HEK293 (cell line): ENCODE results near the gene TTLL5.

Source experiments
- CTCF ChIA-PET: fragments of 350-600 bp; formaldehyde crosslinking; extraction: SDS; loops from one replicate; lab custom pipeline; 2021; ENCODE audit warnings: antibody characterized with exemption; lab: Yijun Ruan, JAX
- POLR2A ChIA-PET: fragments of 300-600 bp; formaldehyde crosslinking; extraction: SDS; loops from one replicate; lab custom pipeline; 2020; ENCODE audit warnings: antibody characterized with exemption, inconsistent platforms; lab: Yijun Ruan, JAX
- H3K27ac ChIP-seq: fragments of 200-500 bp; sonication (Bioruptor generic); 2 replicates; pipeline ENCODE4 v1.5.1; 2014; ENCODE audit warnings: low read depth, low read length, control low read depth, inconsistent platforms; ENCODE audit errors: extremely low read depth
- H3K36me3 ChIP-seq, 2 experiments: fragments of 200-500 bp in 1 of 2; sonication (Bioruptor generic) in 1 of 2; 1 replicate in 1 of 2; 2 replicates in 1 of 2; pipeline ENCODE4 v1.5.1; 2014 to 2017; ENCODE audit warnings: inconsistent platforms in 2 of 2, low read length in 2 of 2; ENCODE audit not compliant: control insufficient read depth in 2 of 2, insufficient read depth in 1 of 2
- H3K4me1 ChIP-seq: fragments of 200-500 bp; sonication (Bioruptor generic); 2 replicates; pipeline ENCODE4 v1.5.1; 2014; ENCODE audit warnings: mild to moderate bottlenecking, low read length, inconsistent platforms; ENCODE audit not compliant: control insufficient read depth, insufficient read depth
- H3K4me3 ChIP-seq: 2 replicates; pipeline ENCODE4 v1.5.1; 2011; ENCODE audit warnings: low read depth, mild to moderate bottlenecking, control low read depth, low read length, moderate library complexity
- H3K9me3 ChIP-seq: fragments of 200-500 bp; sonication (Bioruptor generic); 2 replicates; pipeline ENCODE4 v1.5.1; 2014; ENCODE audit warnings: low read depth, low read length, inconsistent platforms; ENCODE audit not compliant: control insufficient read depth, insufficient read depth
- AEBP2 ChIP-seq: fragments of 450-650 bp; formaldehyde crosslinking; IDR thresholded peaks from 2 replicates; pipeline ENCODE4 v1.5.1; 2016; ENCODE audit warnings: missing biosample characterization, missing genetic modification characterization, borderline replicate concordance
- MEIS1 ChIP-seq: sonication (generic); formaldehyde crosslinking; IDR thresholded peaks from 2 replicates; pipeline ENCODE4 v1.8.1; 2022; ENCODE audit warnings: missing genetic modification reagents, mild to moderate bottlenecking, borderline replicate concordance
- ZBTB17 ChIP-seq: fragments of 450-650 bp; formaldehyde crosslinking; IDR thresholded peaks from 2 replicates; pipeline ENCODE4 v1.5.1; 2016; ENCODE audit warnings: missing biosample characterization, missing genetic modification characterization
- ZBTB44 ChIP-seq: fragments of 450-650 bp; IDR thresholded peaks from 2 replicates; pipeline ENCODE4 v1.5.1; 2018; ENCODE audit warnings: missing biosample characterization, mild to moderate bottlenecking, missing genetic modification characterization
- ZBTB6 ChIP-seq: fragments of 450-650 bp; formaldehyde crosslinking; IDR thresholded peaks from 2 replicates; pipeline ENCODE4 v1.5.1; 2017; ENCODE audit warnings: missing biosample characterization, missing genetic modification characterization
- ZFP3 ChIP-seq: fragments of 450-650 bp; formaldehyde crosslinking; IDR thresholded peaks from 2 replicates; pipeline ENCODE4 v1.5.1; 2016; ENCODE audit warnings: low read depth, missing biosample characterization, missing genetic modification characterization
- ZFP69B ChIP-seq: fragments of 450-650 bp; formaldehyde crosslinking; IDR thresholded peaks from 2 replicates; pipeline ENCODE4 v1.5.1; 2016; ENCODE audit warnings: missing biosample characterization, missing genetic modification characterization
- ZNF184 ChIP-seq: fragments of 450-650 bp; IDR thresholded peaks from 2 replicates; pipeline ENCODE4 v1.5.1; 2018; ENCODE audit warnings: missing biosample characterization, mild to moderate bottlenecking, missing genetic modification characterization
- ZNF221 ChIP-seq: fragments of 450-650 bp; formaldehyde crosslinking; IDR thresholded peaks from 2 replicates; pipeline ENCODE4 v1.5.1; 2017; ENCODE audit warnings: missing biosample characterization, missing genetic modification characterization, borderline replicate concordance
- ZNF302 ChIP-seq: fragments of 450-650 bp; formaldehyde crosslinking; IDR thresholded peaks from 2 replicates; pipeline ENCODE4 v1.5.1; 2016; ENCODE audit warnings: missing biosample characterization, missing genetic modification characterization, low read depth
- ZNF350 ChIP-seq: fragments of 450-650 bp; formaldehyde crosslinking; IDR thresholded peaks from 2 replicates; pipeline ENCODE4 v1.5.0; 2017; ENCODE audit warnings: missing biosample characterization, mild to moderate bottlenecking, missing genetic modification characterization
- ZNF391 ChIP-seq: fragments of 450-650 bp; formaldehyde crosslinking; IDR thresholded peaks from 2 replicates; pipeline ENCODE4 v1.5.1; 2016; ENCODE audit warnings: low read depth, missing biosample characterization, missing genetic modification characterization, borderline replicate concordance
- ZNF426 ChIP-seq: fragments of 450-650 bp; formaldehyde crosslinking; IDR thresholded peaks from 2 replicates; pipeline ENCODE4 v1.5.1; 2017; ENCODE audit warnings: missing biosample characterization, missing genetic modification characterization, mild to moderate bottlenecking, inconsistent platforms, moderate library complexity
- ZNF518A ChIP-seq: fragments of 450-650 bp; formaldehyde crosslinking; conservative IDR thresholded peaks from 2 replicates; pipeline ENCODE4 v1.5.1; 2016; ENCODE audit warnings: low read depth, missing biosample characterization, missing genetic modification characterization
- ZNF544 ChIP-seq: fragments of 450-650 bp; formaldehyde crosslinking; IDR thresholded peaks from 2 replicates; pipeline ENCODE4 v1.5.0; 2017; ENCODE audit warnings: missing biosample characterization, missing genetic modification characterization
- ZNF623 ChIP-seq: fragments of 450-650 bp; formaldehyde crosslinking; IDR thresholded peaks from 2 replicates; pipeline ENCODE4 v1.5.1; 2016; ENCODE audit warnings: missing biosample characterization, missing genetic modification characterization
- ZNF777 ChIP-seq: fragments of 450-650 bp; formaldehyde crosslinking; IDR thresholded peaks from 2 replicates; pipeline ENCODE4 v1.5.1; 2017; ENCODE audit warnings: missing biosample characterization, missing genetic modification characterization, borderline replicate concordance
- ZNF791 ChIP-seq: fragments of 450-650 bp; formaldehyde crosslinking; IDR thresholded peaks from 2 replicates; pipeline ENCODE4 v1.5.1; 2016; ENCODE audit warnings: missing biosample characterization, missing genetic modification characterization
- ZNF843 ChIP-seq: fragments of 450-650 bp; formaldehyde crosslinking; IDR thresholded peaks from 2 replicates; pipeline ENCODE4 v1.5.1; 2016; ENCODE audit warnings: missing biosample characterization, missing genetic modification characterization

TTLL5 gene

GRCh38 chr14:75835156-75835725 is 174.2 kb downstream of the TTLL5 start:
- CTCF ChIA-PET = no interaction called here
- POLR2A ChIA-PET = no interaction called here
- no peak for TF ChIP-seq ZFP3 (tag by site-specific recombination)
- no peak for TF ChIP-seq ZNF518A (tag by site-specific recombination)
- no peak for TF ChIP-seq ZNF302 (tag by site-specific recombination)
- TF ChIP-seq ZFP69B = no peak
- TF ChIP-seq ZNF350 = no peak
- TF ChIP-seq ZBTB6 = no peak
- no peak for TF ChIP-seq ZNF544 (tag by site-specific recombination)
- TF ChIP-seq ZNF623 (tag by site-specific recombination) = no peak
- no peak for TF ChIP-seq ZNF184 (tag by site-specific recombination)
- no peak for TF ChIP-seq ZBTB17 (tag by site-specific recombination)
- no peak for TF ChIP-seq AEBP2 (tag by site-specific recombination)
- no peak for TF ChIP-seq ZNF426
- TF ChIP-seq MEIS1 = no peak
- no peak for TF ChIP-seq ZNF843
- no peak for TF ChIP-seq ZBTB44 (tag by site-specific recombination)
- no peak for TF ChIP-seq ZNF777 (tag by site-specific recombination)
- TF ChIP-seq ZNF391 (tag by site-specific recombination) = no peak
- no peak for TF ChIP-seq ZNF791 (tag by site-specific recombination)
- no peak for TF ChIP-seq ZNF221
- Histone ChIP-seq H3K4me1 (peaks cover 21% of the 10 kb centered on the region), H3K36me3 (peaks cover 0 to 4% of the 10 kb centered on the region in 2 experiments; a peak in 1 of 3 replicates), H3K9me3 (no peaks in the 10 kb centered on the region), H3K4me3 (no peak overlapping the region), H3K27ac (no peak overlapping the region)
